Mammary epithelial cell (primary cell): ENCODE results near the gene TUB.

ENCODE experiments used
- CTCF ChIP-seq, 2 donors: IDR thresholded peaks in 1 of 2; conservative IDR thresholded peaks in 1 of 2; 2 replicates each; pipeline ENCODE4 v1.5.1; 2011 to 2012; ENCODE audit warnings: inconsistent platforms in 2 of 2, low read length in 2 of 2, mild to moderate bottlenecking in 2 of 2, control low read depth in 1 of 2, low read depth in 1 of 2; ENCODE audit not compliant: insufficient read depth in 1 of 2; ENCODE audit errors: extremely low read depth in 1 of 2
- EZH2 ChIP-seq: IDR thresholded peaks from 2 replicates; pipeline ENCODE4 v1.6.1; 2012; ENCODE audit warnings: low read length, inconsistent platforms, borderline replicate concordance

GRCh38 chr11:8084352-8084751, 3.3 kb downstream of the TUB start:
- TF ChIP-seq CTCF (conservative IDR thresholded peaks at IDR 0.05 in 1 of 2, IDR thresholded peaks at IDR 0.05 in 1 of 2; ENCODE audit: extremely low read depth in 1 of 2, insufficient read depth in 1 of 2, low read depth in 1 of 2, low read length in 2 of 2) (no peak), EZH2 (no peak)
